HEK293 (cell line): ENCODE measurements around the gene GJC1.

Experiments used
- ATF2 ChIP-seq: fragments of 450-650 bp; formaldehyde crosslinking; IDR thresholded peaks from 2 replicates; pipeline ENCODE4 v1.5.1; 2016; ENCODE audit warnings: missing biosample characterization, missing genetic modification characterization, low read depth
- CTCF ChIP-seq: fragments of 450-650 bp; formaldehyde crosslinking; IDR thresholded peaks from 2 replicates; pipeline ENCODE4 v1.5.1; 2016; ENCODE audit warnings: missing biosample characterization, missing genetic modification characterization
- PRDM10 ChIP-seq: fragments of 450-650 bp; formaldehyde crosslinking; IDR thresholded peaks from 2 replicates; pipeline ENCODE4 v1.5.1; 2016; ENCODE audit warnings: missing biosample characterization, missing genetic modification characterization
- REST ChIP-seq: fragments of 450-650 bp; formaldehyde crosslinking; IDR thresholded peaks from 2 replicates; pipeline ENCODE4 v1.5.1; 2016; ENCODE audit warnings: missing biosample characterization, missing genetic modification characterization
- SP2 ChIP-seq: fragments of 450-650 bp; formaldehyde crosslinking; IDR thresholded peaks from 2 replicates; pipeline ENCODE4 v1.5.1; 2016; ENCODE audit warnings: missing biosample characterization, missing genetic modification characterization
- ZFP69B ChIP-seq: fragments of 450-650 bp; formaldehyde crosslinking; IDR thresholded peaks from 2 replicates; pipeline ENCODE4 v1.5.1; 2016; ENCODE audit warnings: missing biosample characterization, missing genetic modification characterization
- ZNF239 ChIP-seq: fragments of 450-650 bp; formaldehyde crosslinking; IDR thresholded peaks from 2 replicates; pipeline ENCODE4 v1.5.1; 2016; ENCODE audit warnings: missing biosample characterization, missing genetic modification characterization
- ZNF449 ChIP-seq: fragments of 450-650 bp; formaldehyde crosslinking; IDR thresholded peaks from 2 replicates; pipeline ENCODE4 v1.5.1; 2017; ENCODE audit warnings: missing biosample characterization, mild to moderate bottlenecking, missing genetic modification characterization, moderate library complexity

GRCh38 chr17:44776628-44777393, 53.3 kb downstream of the GJC1 start:
- TF ChIP-seq CTCF (tag by site-specific recombination) (no peak), PRDM10 (tag by site-specific recombination) (no peak), SP2 (tag by site-specific recombination) (no peak), REST (tag by site-specific recombination) (no peak), ZFP69B (tag by site-specific recombination) (no peak), ZNF239 (tag by site-specific recombination) (no peak), ZNF449 (no peak), ATF2 (tag by site-specific recombination) (no peak)
